IPS DF 4.7 (cell line): ENCODE results near the gene GAB4.

Experiments
- DNase-seq: peaks from one replicate; pipeline ENCODE4 v3.0.0-alpha.2; 2013; ENCODE audit warnings: low spot score; ENCODE audit errors: extremely low read depth

GAB4 gene

DNA sequence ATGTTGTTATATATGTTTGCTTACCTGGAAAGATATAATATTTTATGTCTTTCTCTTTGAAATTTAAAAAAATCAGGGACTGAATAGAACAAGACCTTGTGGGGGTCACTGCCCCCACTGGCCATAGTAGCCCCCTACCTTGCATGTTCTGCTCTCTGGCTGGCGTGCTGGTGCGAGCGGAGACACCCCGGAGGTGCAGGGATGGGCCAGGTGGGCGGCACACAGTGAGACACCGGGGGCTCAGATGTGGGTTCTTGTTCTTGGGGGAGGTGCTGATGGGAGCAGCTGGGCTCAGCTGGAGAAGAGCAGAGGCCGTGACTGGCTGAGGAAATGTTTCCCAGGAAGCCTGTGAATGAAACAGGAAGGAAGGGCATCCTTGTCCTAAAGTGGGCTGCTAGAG lies 20.2 kb downstream of the GAB4 start:
- DNase-seq: no peak

DNA sequence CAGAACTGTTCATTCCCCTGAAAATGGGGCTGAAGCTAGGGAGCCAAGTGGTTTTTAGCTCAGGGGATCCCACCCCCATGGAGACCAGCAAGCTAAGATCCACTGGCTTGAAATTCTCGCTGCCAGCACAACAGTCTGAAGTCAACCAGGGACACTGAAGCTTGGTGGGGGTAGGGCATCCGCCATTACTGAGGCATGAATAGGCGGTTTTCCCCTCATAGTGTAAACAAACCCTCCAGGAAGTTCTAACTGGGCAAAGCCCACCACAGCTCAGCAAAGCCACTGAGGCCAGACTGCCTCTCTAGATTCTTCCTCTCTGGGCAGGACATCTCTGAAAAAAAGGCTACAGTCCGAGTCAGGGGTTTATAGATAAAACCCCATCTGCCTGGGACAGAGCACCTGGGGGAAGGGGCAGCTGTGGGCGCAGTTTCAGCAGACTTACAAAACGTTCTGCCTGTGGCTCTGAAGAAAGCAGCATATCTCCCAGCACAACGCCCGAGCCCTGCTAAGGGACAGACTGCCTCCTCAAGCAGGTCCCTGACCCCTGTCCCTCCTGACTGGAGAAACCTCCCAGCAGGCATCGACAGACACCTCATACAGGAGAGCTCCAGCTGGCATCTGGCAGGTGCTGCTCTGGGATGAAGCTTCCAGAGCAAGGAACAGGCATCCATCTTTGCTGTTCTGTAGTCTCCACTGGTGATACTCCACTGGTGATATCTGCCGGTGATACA lies 32.7 kb downstream of the GAB4 start:
- DNase-seq: no peak

- DNase-seq: no peak
These were observed 33.5 kb downstream of the GAB4 start for GRCh38 chr22:16974298-16975084.

DNA sequence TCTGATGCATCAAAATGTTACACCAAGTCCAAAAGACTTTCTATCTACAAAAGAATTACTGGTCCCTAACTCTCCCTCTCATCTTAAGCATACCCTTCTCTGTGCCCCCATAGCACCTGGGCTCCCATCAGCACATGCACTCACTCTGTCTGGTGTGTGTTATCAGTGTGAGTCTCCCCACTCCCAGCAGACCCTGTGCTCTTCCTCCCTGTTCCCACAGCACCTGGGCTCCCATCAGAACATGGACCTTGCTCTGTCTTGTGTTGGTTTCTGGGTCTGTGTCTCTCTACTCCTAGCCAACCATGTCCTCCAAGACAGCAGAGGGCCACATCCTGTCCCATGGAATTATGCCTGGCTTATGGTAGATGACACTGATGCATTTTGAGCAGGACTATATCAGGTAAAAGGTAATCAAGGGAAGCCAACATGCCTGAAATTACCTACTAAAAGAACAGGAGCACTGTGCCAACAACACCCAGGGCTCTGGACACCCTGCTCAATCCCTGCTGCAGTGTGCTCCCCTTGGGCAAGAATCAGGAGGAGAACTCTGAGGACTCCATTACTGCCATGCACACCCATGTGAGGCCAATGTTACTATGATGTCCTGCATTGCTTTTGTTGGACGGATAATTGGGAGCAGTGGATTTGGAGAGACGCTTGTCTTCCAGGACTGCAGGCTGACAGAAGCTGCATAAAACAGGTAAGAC lies 34.3 kb downstream of the GAB4 start:
- DNase-seq: no peak

DNA sequence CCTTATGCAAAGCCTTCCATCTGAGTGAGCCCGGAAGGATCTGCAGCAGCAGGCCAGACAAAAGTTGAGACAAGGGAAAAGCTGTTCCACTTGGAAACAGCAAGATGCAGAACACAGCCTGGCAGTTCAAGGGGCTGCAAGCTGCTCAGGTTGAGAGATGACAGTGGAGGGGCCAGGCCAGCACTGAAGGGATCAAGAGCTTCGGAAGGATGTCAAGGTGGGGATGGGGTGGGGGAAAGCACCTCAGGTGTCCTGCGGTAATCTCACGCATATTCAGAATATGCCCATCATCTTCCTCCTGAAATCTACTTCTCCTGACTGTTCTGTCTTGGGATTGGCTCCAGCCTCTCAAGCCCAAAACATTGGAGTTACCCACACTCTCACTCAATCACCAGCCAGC lies 35.7 kb downstream of the GAB4 start:
- DNase-seq: no peak

GRCh38 chr22:16970446-16970845 lies 37.6 kb downstream of the GAB4 start:
- DNase-seq: no peak

DNA sequence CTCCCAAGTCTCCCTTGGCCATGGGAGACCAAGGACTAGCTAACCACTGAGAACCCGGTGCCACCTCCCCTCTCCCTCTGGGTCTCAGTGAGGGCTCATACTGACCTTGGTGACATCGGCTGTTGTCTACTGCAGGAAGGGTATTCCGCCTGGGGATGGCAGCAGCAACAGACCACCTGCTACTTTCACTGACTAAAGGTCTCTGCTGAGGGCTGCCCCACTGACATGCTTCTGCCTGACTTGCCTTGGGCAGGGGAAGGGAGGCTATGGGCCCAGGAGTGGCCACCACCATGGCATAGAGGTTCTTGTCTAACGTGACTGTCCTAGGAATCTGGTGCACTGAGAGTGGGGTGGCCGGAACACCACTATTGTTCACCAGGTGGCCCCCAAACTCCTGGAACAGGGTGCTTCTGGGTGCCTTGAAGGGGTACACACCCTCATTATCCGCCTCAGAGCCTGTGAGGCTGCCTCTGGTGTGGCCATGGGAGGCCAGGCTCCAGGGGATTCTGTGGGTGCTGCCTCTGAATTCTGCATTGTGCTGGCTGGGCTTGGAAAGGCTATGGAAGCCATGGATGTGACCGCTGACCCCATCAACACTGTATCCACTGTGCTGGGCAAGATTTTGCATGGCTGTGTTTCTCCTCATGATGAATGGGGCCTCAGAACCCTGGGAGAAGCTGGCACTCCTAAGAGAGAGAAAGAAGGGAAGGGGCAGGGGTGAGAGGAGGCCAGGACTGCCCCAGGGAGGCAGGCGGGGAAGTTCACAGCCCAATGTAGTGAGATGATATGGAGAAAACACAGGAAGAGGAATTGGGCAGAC lies 38.3 kb downstream of the GAB4 start:
- DNase-seq: no peak

DNA sequence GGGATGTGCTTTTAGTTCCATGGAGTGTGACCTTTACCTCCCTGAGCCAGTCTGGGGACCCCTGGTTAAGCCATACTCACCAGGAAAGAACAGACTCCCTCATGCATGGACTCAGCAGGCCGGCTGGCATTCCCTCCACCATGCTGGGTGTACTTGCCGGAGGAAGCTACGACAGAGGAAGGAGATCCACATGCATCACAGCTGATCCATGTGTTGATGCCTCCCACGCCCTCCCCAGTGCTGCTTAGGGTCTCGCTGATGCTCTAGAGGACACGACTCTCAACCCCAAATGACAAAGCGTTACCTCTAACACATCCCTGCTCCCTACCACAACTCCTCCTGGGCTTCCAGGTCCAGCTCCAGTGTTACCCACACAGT lies 39.8 kb downstream of the GAB4 start:
- DNase-seq: no peak

GRCh38 chr22:16967453-16968217 lies 40.4 kb downstream of the GAB4 start:
- no peak for DNase-seq

- no peak for DNase-seq
These were observed 41.8 kb downstream of the GAB4 start for GRCh38 chr22:16966251-16966650.

DNA sequence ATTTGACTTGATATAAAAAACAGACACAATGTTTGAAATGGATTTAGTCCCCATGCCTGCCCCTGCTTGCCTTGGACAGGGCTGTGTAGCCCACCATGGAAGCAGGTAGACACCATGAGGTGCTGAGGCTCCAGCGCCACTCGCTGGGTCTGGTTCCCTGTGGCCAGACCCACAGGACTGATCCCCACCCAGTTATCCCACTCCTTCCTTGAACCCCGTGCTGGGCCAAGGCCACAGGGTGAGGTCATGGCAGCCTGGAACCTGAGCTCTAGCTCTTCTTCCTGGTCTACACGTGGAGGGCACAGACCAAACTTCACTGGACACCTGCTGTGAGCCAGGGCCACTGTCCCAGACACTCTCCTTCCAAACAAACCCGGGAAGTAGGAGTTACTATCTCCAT lies 42.5 kb downstream of the GAB4 start:
- no peak for DNase-seq

DNA sequence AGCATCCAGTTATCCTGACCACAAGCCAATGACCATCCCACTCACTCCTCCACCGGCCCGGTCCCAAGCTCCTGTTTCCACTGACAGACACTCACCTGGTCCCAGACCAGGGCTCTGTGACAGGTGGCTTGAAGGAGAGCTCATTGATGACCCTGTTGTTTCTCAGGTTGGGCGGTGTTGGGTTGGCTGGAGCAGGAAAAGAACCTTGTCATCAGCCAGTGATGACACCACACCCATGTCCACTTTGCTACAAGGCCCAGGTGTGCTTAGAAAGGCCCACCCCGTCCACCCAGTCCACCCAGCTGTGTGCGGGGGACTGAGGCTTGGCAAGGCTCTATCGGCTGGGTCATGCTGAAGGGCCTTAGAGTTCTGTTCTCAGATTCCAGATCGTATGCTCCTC lies 42.9 kb downstream of the GAB4 start:
- no peak for DNase-seq

- no peak for DNase-seq
These were observed 43.7 kb downstream of the GAB4 start for GRCh38 chr22:16964366-16964765.

DNA sequence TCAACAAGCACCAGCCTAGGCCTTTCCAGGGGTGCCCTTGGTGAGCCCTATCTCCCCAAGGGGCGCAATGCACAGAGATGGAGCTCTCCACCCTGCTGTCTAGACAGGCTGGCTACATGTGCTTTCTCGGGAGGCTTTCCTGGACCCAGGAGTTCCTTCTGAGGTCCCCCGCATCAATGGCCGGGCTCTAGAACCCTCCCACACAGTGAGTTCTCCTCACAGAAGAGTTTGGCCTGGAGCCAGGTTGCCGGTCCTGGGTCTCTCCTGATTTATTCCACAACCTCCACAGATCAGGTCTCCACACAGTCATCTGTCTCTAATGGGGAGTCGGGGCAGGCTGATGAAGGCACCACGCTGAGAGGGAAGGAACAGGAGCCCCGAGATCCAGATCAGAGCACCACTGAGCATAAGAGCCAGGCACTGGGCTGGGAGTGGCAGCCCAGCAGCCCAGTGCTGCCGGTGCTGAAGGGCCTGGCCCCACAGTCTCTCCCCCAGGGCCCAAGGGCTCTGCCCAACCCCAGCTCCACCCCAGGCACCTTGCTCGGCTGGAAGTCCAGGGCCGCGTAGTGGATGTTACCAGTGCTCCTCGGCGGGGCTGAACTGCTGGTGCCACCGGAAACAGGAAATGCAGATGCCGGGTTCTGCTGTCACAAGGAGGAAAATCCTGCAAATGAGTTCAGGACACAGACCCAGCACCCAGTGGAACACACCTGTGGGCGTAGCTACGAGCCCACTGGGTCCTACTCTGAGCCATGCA lies 44.7 kb downstream of the GAB4 start:
- DNase-seq: no peak

GRCh38 chr22:16962501-16962900 lies 45.5 kb downstream of the GAB4 start:
- DNase-seq: no peak

DNA sequence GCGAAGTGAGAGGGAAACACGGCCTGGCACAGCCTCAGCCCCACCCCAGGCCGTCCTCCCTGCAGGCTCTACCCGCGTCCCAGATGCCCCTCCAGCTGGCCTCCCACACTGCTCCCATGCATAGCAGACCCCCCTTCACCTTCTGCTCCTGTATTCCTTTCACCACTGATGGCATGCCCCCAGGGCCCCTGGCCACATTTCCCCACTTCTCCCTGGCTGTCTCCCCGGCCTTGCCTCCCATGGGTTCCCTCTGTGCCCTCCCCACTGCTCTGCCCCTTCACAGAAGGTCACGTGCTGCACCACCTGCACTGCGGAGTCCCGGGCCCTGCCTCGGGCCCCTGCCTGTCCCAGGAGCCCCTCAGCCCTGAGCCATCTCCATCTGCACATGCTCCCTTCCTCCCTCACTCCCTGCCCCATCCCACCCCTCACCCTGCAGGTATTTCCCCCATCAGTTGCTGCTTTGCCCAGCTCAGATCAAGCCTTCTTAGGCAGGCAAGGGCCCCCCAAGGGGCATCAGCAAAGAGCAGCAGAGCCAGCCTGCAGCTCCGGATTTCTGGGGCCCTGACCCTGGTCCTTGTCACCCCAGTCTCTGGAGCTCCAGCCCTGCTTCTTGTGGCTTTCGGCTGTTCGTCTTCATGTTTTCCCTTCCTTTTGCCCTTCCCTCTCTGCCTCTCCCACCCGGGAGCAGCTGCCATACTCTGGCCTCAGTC lies 46.4 kb downstream of the GAB4 start:
- DNase-seq: no peak

GRCh38 chr22:16960884-16961249 lies 47.2 kb downstream of the GAB4 start:
- DNase-seq: no peak

DNA sequence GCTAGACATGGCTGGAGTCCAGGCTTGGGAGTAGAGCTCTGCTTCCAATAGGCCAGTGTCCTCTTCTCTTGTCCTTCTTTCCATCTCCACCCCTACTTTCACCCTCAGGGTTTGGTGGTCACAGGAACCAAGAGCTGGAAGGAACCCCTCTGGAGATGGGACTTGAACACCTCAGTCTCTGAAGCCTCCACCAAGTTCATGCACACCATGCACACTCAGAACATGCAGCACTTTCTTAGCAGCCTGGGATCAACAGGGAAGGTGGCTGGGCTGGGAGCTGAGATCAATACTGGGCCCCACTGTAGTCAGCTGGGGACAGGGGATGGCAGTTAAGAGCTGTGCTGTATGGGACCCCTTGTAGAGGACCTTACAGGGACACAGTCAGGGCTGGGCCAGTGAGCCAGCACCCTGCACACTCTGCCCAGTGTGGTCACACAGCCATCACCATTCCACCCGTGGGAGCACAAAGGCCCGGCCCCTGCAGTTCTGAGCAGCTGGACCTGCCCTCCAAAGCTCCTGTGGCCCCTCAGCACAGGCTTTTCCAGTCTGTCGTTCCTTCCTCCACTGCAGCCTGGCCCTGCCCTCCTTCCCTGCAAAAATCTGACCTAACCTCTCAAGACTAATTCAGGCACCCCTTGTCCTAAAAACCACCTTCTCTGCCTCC lies 47.7 kb downstream of the GAB4 start:
- no peak for DNase-seq

GRCh38 chr22:16959345-16959930 lies 48.6 kb downstream of the GAB4 start:
- DNase-seq: no peak
